HUES64 (cell line): Measurements from ENCODE around the gene PXDN.

ENCODE experiments used
- H3K27ac ChIP-seq: 2 replicates; pipeline ENCODE4 v1.7.0; 2013; ENCODE audit warnings: low read depth, low read length, inconsistent platforms
- H3K27me3 ChIP-seq: 2 replicates; pipeline ENCODE4 v1.6.1; 2013; ENCODE audit warnings: mild to moderate bottlenecking, low read length; ENCODE audit not compliant: insufficient read depth
- H3K36me3 ChIP-seq: 2 replicates; pipeline ENCODE4 v1.6.1; 2013; ENCODE audit warnings: mild to moderate bottlenecking, low read length; ENCODE audit not compliant: insufficient read depth
- H3K4me1 ChIP-seq: 2 replicates; pipeline ENCODE4 v1.6.1; 2013; ENCODE audit warnings: mild to moderate bottlenecking, low read length, moderate library complexity; ENCODE audit not compliant: insufficient read depth
- H3K4me3 ChIP-seq: 2 replicates; pipeline ENCODE4 v1.5.1; 2013; ENCODE audit warnings: mild to moderate bottlenecking, low read length, moderate library complexity
- H3K9ac ChIP-seq: 2 replicates; pipeline ENCODE4 v1.6.1; 2013; ENCODE audit warnings: mild to moderate bottlenecking, low read depth, low read length
- H3K9me3 ChIP-seq: 2 replicates; pipeline ENCODE4 v1.6.1; 2013; ENCODE audit warnings: low read depth, low read length; ENCODE audit not compliant: insufficient read depth
- WGBS: fragments of 150-250, 120-280 bp; methylation state at CpG from one replicate; pipeline ENCODE4 v1.1.7; 2013; ENCODE audit warnings: missing lambda C conversion rate; 5-methylcytosine and 5-hydroxymethylcytosine counted together

PXDN gene

GRCh38 chr2:1591978-1592907 is 152.1 kb downstream of the PXDN start:
- Histone ChIP-seq H3K27ac (no peak overlapping the region), H3K9me3 (no peaks in the 10 kb centered on the region), H3K4me3 (no peak overlapping the region), H3K4me1 (peaks cover 7% of the 10 kb centered on the region; the same call in 1 of the 2 replicates), H3K9ac (no peak overlapping the region), H3K36me3 (no peaks in the 10 kb centered on the region), H3K27me3 (no peaks in the 10 kb centered on the region)
- whole genome bisulfite sequencing = 35% methylated on average over 27 of the region's 28 CpGs

DNA sequence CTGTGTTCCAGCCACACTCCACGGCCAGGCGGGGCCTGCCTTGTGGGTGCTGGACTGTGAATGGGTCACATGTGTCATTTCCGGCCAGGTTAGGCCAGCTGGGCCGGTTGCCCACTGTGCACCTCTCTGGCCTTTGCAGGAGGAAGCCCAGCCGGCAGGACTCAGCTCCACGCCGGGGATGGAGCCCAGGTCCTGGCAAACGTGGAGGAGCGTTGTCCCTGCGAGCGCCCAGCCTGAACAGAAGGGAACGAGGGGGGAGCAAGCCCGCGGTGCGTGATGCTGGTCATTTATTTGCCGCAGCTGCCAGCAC is 152.9 kb downstream of the PXDN start:
- Histone ChIP-seq H3K4me3 (no peak overlapping the region), H3K27ac (no peak overlapping the region)
- WGBS = 81% methylated on average over 16 of the region's 16 CpGs

DNA sequence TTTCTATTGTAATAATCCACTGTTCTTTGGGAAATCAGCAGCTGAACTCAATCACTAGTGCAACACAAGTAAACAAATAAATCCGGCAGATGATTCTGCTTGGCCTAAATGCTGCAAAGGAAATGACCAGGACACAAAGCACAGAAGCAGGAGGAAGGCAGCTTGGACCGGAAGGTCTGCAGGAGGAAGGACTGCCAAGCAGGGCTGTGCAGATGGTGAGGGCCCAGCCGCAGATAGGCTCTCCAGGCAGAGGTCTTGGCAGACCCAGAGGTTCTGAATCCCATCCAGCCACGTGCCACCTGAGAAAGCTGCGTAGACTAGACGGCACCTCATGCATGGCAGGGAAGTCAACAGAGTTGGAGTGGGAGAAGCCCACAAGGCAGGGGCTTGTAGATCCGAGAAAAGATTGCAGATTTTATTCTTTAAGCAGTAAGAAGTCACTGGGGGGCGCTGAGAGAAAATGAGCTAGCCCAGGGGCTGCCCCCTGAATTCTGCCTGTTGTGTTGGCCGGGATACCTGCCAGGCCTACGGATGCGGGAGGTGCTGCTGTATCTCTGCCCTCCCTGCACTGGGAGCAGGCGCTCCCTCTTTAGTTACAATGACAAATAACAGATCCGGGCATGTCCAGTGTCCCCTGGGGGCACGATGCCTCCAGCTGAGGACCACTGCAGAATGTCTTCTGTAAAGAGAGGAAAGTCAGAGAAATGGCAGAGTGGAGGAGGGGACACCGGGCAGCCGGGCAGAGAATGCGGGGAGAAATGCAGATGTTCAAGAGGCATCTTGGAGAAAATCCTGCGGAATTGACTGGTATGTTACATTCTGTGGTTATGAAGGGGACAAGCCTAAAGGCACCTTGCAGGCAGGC is 153.5 kb downstream of the PXDN start:
- Histone ChIP-seq H3K9ac (no peak overlapping the region), H3K27ac (no peak overlapping the region), H3K36me3 (no peaks in the 10 kb centered on the region), H3K4me1 (peaks cover 7% of the 10 kb centered on the region; the same call in 1 of the 2 replicates), H3K27me3 (no peaks in the 10 kb centered on the region), H3K9me3 (no peaks in the 10 kb centered on the region), H3K4me3 (no peak overlapping the region)
- WGBS = 62% methylated on average over 18 of the region's 18 CpGs

More for the DNA sequence above, 152.9 kb downstream of the PXDN start:
- Histone ChIP-seq H3K9me3 (no peaks in the 10 kb centered on the region), H3K27me3 (no peaks in the 10 kb centered on the region), H3K9ac (no peak overlapping the region), H3K36me3 (no peaks in the 10 kb centered on the region), H3K4me1 (peaks cover 7% of the 10 kb centered on the region; the same call in 1 of the 2 replicates)

GRCh38 chr2:1588978-1589621 is 155.2 kb downstream of the PXDN start:
- no peak overlapping the region for H3K4me3 ChIP-seq
- no peaks in the 10 kb centered on the region for H3K36me3 ChIP-seq
- no peak overlapping the region for H3K27ac ChIP-seq
- H3K9ac ChIP-seq = no peak overlapping the region
- WGBS = 78% methylated on average over 15 of the region's 15 CpGs
- H3K9me3 ChIP-seq = no peaks in the 10 kb centered on the region
- H3K27me3 ChIP-seq = no peaks in the 10 kb centered on the region
- H3K4me1 ChIP-seq = peaks cover 7% of the 10 kb centered on the region; the same call in 1 of the 2 replicates

DNA sequence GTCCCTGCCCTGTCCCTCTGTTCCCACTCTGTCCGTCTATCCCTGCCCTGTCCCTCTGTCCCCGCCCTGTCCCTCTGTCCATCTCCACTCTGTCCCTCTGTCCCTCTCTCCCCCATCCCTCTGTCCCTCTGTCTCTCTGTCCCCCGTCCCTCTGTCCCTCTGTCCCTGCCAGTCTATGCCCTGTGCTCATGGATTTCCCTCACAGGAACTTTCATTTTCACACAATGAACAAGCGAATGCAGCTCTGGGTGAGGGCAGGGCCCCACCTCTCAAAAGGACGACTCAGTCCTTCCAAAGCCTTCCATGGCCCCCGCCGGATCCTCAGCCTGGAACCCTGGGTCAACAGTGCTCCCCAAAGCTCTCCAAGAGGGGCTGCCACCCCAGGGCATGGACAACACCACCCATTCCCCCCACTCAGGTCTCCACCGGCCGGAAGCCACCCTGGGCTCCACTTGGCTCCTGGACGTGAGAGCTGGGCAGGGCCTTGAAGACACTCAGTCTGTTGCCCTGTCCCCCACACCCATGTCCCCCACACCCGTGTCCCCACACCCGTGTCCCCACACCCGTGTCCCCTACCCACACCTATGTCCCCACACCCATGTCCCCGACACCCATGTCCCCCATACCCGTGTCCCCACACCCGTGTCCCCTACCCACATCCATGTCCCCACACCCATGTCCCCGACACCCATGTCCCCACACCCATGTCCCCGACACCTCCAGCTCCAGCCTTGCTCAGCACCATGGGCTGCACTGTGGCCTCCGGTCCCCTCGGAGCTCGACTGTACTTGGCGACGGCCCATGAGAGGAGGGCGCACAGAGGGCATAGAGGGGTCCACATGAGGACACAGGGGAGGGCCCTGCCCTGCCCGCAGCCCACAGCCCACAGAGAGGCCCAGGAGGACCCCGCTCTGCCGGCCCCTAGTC is 156.0 kb downstream of the PXDN start:
- Histone ChIP-seq H3K27ac (no peak overlapping the region), H3K4me3 (no peak overlapping the region), H3K27me3 (no peaks in the 10 kb centered on the region), H3K9ac (no peak overlapping the region), H3K9me3 (no peaks in the 10 kb centered on the region), H3K36me3 (no peaks in the 10 kb centered on the region), H3K4me1 (peaks cover 7% of the 10 kb centered on the region; the same call in 1 of the 2 replicates)
- 90% methylated on average over 27 of the region's 27 CpGs for WGBS

DNA sequence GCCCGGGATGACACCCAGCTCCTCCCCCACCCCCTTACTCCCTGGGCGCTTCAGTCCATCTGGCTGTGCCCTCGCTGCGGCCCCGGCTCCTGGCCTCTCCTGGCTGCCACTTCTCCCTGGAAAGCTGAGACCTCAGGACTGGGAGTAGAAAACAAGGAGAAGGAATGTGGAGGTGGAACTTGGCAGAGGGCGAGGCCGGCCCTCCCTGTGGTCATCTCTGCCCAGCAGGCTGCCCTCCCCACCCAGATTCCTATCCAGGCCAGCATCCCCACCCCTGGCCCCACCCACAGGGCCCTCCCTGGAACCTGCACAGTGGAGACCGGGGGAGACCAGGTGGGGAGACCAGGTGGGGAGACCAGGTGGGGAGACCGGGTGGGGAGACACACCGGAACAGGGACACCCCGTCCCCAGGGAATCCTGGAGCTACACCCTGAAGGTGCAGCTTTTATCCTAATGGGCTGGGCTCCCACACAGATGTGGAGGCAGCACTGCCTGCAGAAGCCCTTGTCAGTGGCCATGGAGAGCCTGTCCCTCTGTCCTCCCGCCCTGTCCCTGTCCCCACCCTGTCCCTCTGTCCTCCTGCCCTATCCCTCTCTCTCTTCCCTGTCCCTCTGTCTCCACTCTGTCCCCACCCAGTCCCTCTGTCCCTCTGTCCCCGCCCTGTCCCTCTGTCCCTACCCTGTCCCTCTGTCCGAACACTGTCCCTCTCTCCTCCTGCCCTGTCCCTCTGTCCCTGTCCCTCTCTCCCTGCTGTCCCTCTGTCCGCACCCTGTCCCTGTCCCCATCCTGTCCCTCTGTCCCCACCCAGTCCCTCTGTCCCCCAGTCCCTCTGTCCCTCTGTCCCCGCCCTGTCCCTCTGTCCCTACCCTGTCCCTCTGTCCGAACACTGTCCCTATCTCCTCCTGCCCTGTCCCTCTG is 157.1 kb downstream of the PXDN start:
- Histone ChIP-seq H3K4me3 (no peak overlapping the region), H3K9me3 (no peaks in the 10 kb centered on the region), H3K36me3 (no peaks in the 10 kb centered on the region), H3K4me1 (peaks cover 7% of the 10 kb centered on the region), H3K9ac (no peak overlapping the region), H3K27me3 (no peaks in the 10 kb centered on the region), H3K27ac (no peak overlapping the region)
- WGBS = 89% methylated on average over 17 of the region's 17 CpGs

- no peaks in the 10 kb centered on the region for H3K36me3 ChIP-seq
- no peak overlapping the region for H3K4me3 ChIP-seq
- no peaks in the 10 kb centered on the region for H3K9me3 ChIP-seq
- H3K9ac ChIP-seq = no peak overlapping the region
- WGBS = 89% methylated on average over 14 of the region's 14 CpGs
- no peaks in the 10 kb centered on the region for H3K27me3 ChIP-seq
- H3K27ac ChIP-seq = no peak overlapping the region
- peaks cover 6% of the 10 kb centered on the region for H3K4me1 ChIP-seq
Observed at GRCh38 chr2:1586251-1586922, 157.9 kb downstream of the PXDN start.

- no peaks in the 10 kb centered on the region for H3K27me3 ChIP-seq
- 95% methylated on average over 17 of the region's 17 CpGs for WGBS
- H3K27ac ChIP-seq = no peak overlapping the region
- no peaks in the 10 kb centered on the region for H3K36me3 ChIP-seq
- no peaks in the 10 kb centered on the region for H3K9me3 ChIP-seq
- H3K4me3 ChIP-seq = no peak overlapping the region
- H3K4me1 ChIP-seq = peaks cover 6% of the 10 kb centered on the region
- no peak overlapping the region for H3K9ac ChIP-seq
Observed at GRCh38 chr2:1585635-1586034, 158.7 kb downstream of the PXDN start.

DNA sequence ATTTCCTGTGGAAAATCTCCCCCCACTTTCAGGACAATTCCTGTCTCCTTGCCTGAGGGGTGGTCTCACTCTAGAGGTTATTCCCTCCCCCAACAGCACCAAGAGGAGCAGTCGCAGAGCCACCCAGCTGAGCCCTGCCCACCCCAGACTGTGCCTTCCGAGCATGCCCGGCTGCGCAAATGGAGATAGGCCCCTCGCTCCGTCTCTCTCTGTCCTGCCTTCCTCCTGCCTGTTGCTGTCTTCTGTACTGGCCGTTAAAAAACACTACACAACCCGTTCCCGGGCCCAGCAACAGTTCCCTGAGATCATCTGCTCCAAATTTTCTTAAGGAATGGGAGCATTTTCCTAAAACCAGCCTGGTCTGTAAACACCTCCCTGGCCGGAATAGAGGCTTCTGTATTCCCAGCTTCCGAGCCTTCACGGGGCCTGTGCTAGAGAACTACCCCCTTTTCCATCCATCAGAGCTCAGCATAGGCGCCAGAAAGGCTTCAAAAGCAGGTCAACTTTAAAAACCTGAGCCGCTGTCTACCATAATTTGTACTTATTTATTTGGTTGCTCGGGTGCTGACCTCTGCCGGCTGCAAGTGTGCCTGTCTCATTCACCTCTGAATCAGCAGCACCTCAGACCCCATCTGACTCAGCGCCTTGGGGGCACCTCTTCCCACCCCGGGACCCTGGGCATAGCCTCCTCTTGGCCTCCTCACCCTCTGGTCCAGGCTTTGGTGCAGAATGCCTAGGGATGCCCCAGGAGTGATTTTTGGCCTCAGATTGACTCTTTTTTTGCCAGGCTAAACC is 159.4 kb downstream of the PXDN start:
- H3K9me3 ChIP-seq = no peaks in the 10 kb centered on the region
- no peak overlapping the region for H3K4me3 ChIP-seq
- WGBS = 93% methylated on average over 18 of the region's 18 CpGs
- no peak overlapping the region for H3K27ac ChIP-seq
- H3K9ac ChIP-seq = no peak overlapping the region
- H3K27me3 ChIP-seq = no peaks in the 10 kb centered on the region
- H3K4me1 ChIP-seq = peaks cover 6% of the 10 kb centered on the region
- H3K36me3 ChIP-seq = no peaks in the 10 kb centered on the region
